LNCAP (cell line): Measurements from ENCODE around the gene DLK1.

ENCODE experiments used
- CTCF ChIP-seq: fragments of 450-650 bp; IDR thresholded peaks from 2 replicates; pipeline ENCODE4 v1.5.1; 2017; ENCODE audit warnings: mild to moderate bottlenecking

Gene DLK1

GRCh38 chr14:100710826-100711462 is 15.7 kb upstream of the DLK1 start:
- TF ChIP-seq CTCF, result no peak

GRCh38 chr14:100711493-100711892 is 15.2 kb upstream of the DLK1 start:
- TF ChIP-seq CTCF, result no peak

GRCh38 chr14:100712490-100712889 is 14.2 kb upstream of the DLK1 start:
- no peak for TF ChIP-seq CTCF

GRCh38 chr14:100713705-100714104 is 13.0 kb upstream of the DLK1 start:
- no peak for TF ChIP-seq CTCF

- no peak for TF ChIP-seq CTCF
These were observed 12.3 kb upstream of the DLK1 start for GRCh38 chr14:100714258-100714892.

- TF ChIP-seq CTCF, result no peak
These were observed 11.4 kb upstream of the DLK1 start for GRCh38 chr14:100715332-100715731.

- TF ChIP-seq CTCF, result no peak
These were observed 10.9 kb upstream of the DLK1 start for GRCh38 chr14:100715803-100716202.

GRCh38 chr14:100717386-100717785 is 9.3 kb upstream of the DLK1 start:
- TF ChIP-seq CTCF, result no peak
